GM23248 (cell line): Measurements from ENCODE around the gene MAPK8IP3. TPM values are rescaled to one million over a fixed set of nuclear protein-coding genes. Genes with fewer than 3 reads are reported as not detected.

ENCODE experiments used
- DNase-seq: peaks from one replicate; pipeline ENCODE4 v3.0.0-alpha.2; 2015
- H2AFZ ChIP-seq: fragments of 200-600 bp; sonication (generic); 2 replicates; pipeline ENCODE4 v1.6.1; 2016; ENCODE audit warnings: antibody characterized with exemption
- H3F3A ChIP-seq: fragments of 200-600 bp; sonication (generic); 2 replicates; pipeline ENCODE4 v1.6.1; 2016; ENCODE audit warnings: mild to moderate bottlenecking, antibody characterized with exemption, mixed run types; ENCODE audit not compliant: insufficient read depth
- H3K27ac ChIP-seq: fragments of 200-600 bp; sonication (generic); 2 replicates; pipeline ENCODE4 v1.5.1; 2016; ENCODE audit warnings: mild to moderate bottlenecking
- H3K27me3 ChIP-seq: fragments of 200-600 bp; sonication (generic); replicated peaks from 2 replicates; pipeline ENCODE4 v1.6.1; 2016; ENCODE audit warnings: mild to moderate bottlenecking; ENCODE audit not compliant: insufficient read depth
- H3K36me3 ChIP-seq: fragments of 200-600 bp; sonication (generic); 2 replicates; pipeline ENCODE4 v1.6.1; 2016; ENCODE audit warnings: low read depth, mild to moderate bottlenecking
- H3K4me1 ChIP-seq: fragments of 200-600 bp; sonication (generic); 2 replicates; pipeline ENCODE4 v1.6.1; 2016; ENCODE audit warnings: mild to moderate bottlenecking; ENCODE audit not compliant: insufficient read depth
- H3K4me2 ChIP-seq: fragments of 200-600 bp; sonication (generic); one replicate; pipeline ENCODE4 v1.6.1; 2016; ENCODE audit warnings: mild to moderate bottlenecking; ENCODE audit not compliant: unreplicated experiment
- H3K4me3 ChIP-seq: fragments of 200-600 bp; sonication (generic); 2 replicates; pipeline ENCODE4 v1.5.1; 2016; ENCODE audit warnings: mild to moderate bottlenecking
- H3K79me2 ChIP-seq: fragments of 200-600 bp; sonication (generic); 2 replicates; pipeline ENCODE4 v1.6.1; 2016; ENCODE audit warnings: mild to moderate bottlenecking; ENCODE audit not compliant: insufficient read depth
- H3K9ac ChIP-seq: fragments of 200-600 bp; sonication (generic); 2 replicates; pipeline ENCODE4 v1.6.1; 2016; ENCODE audit warnings: mild to moderate bottlenecking
- H3K9me2 ChIP-seq: fragments of 200-600 bp; sonication (generic); 2 replicates; pipeline ENCODE4 v1.6.1; 2016; ENCODE audit warnings: mixed run types, mild to moderate bottlenecking, moderate library complexity; ENCODE audit not compliant: insufficient read depth
- H3K9me3 ChIP-seq: fragments of 200-600 bp; sonication (generic); one replicate; pipeline ENCODE4 v1.6.1; 2017; ENCODE audit warnings: low read depth
- H4K20me1 ChIP-seq: fragments of 200-600 bp; sonication (generic); 2 replicates; pipeline ENCODE4 v1.6.0; 2016; ENCODE audit not compliant: insufficient read depth
- EZH2 ChIP-seq: fragments of 200-600 bp; sonication (generic); IDR thresholded peaks from 2 replicates; pipeline ENCODE4 v1.6.1; 2018; ENCODE audit warnings: antibody characterized with exemption, mild to moderate bottlenecking; ENCODE audit not compliant: insufficient read depth, poor library complexity, severe bottlenecking
- EZH2phosphoT487 ChIP-seq: fragments of 200-600 bp; sonication (generic); IDR thresholded peaks from 2 replicates; pipeline ENCODE4 v1.6.1; 2018; ENCODE audit warnings: antibody characterized with exemption, moderate library complexity, mild to moderate bottlenecking, low read depth; ENCODE audit not compliant: insufficient read depth
- WGBS, 2 experiments: methylation state at CpG; one replicate each; pipeline ENCODE4 v1.1.6; 2015 to 2017; ENCODE audit warnings: low lambda C conversion rate in 2 of 2, low coverage in 1 of 2; ENCODE audit errors: missing lambda C conversion rate in 2 of 2; 5-methylcytosine and 5-hydroxymethylcytosine counted together
- in situ Hi-C: fragments of 300-500 bp; cut with MboI; formaldehyde crosslinking; loops from 2 replicates; pipeline ENCODE4 v1.15.0; 2020
- polyA plus RNA-seq: library from polyadenylated mRNA; unstranded; fragments of >200 nt; fragmentation: Nextera tagmentation; extraction: Ambion mirVana; gene quantifications from 2 replicates; pipeline ENCODE4 v1.2.1, GENCODE V29; 2016
- total RNA-seq: library from RNA; depleted of rRNA; stranded (reverse); fragments of >200 nt; shearing (Covaris generic); gene quantifications from 2 replicates; pipeline ENCODE4 v1.2.3, GENCODE V29; 2014

MAPK8IP3 gene
- total and polyA plus RNA-seq, 2 experiments from 2014 or later, result 10.0 to 28.3 TPM

- TF ChIP-seq EZH2phosphoT487, result no peak
- no peak for TF ChIP-seq EZH2
- Histone ChIP-seq H4K20me1 (no peaks in the 10 kb centered on the region), H3K9ac (peak overlapping the region; percentile 86), H3F3A (peaks cover 11% of the 10 kb centered on the region; the same call in 1 of the 2 replicates), H3K79me2 (peaks cover 19% of the 10 kb centered on the region), H3K9me2 (no peaks in the 10 kb centered on the region), H3K4me1 (peaks cover 8% of the 10 kb centered on the region; the same call in 1 of the 2 replicates), H3K4me3 (peak overlapping the region; percentile 86), H2AFZ (no peak overlapping the region), H3K4me2 (peak overlapping the region; percentile 93), H3K27me3 (no peaks in the 10 kb centered on the region), H3K9me3 (no peaks in the 10 kb centered on the region), H3K36me3 (no peaks in the 10 kb centered on the region), H3K27ac (peak overlapping the region; percentile 57)
- in situ Hi-C loops, result no loop called here
- no peak for DNase-seq
- WGBS, 2 experiments, result 64 to 69% methylated on average over 19 to 23 of the region's 27 CpGs
These were observed 63.7 kb downstream of the MAPK8IP3 start for GRCh38 chr16:1769402-1770300.

GRCh38 chr16:1770328-1771187 lies 64.6 kb downstream of the MAPK8IP3 start:
- peaks cover 11% of the 10 kb centered on the region; the same call in 1 of the 2 replicates for H3F3A ChIP-seq
- WGBS, 2 experiments, result 5 to 6% methylated on average over 60 to 62 of the region's 81 CpGs
- H4K20me1 ChIP-seq, result no peaks in the 10 kb centered on the region
- H3K27me3 ChIP-seq, result no peaks in the 10 kb centered on the region
- peak overlapping the region; percentile 86 for H3K9ac ChIP-seq
- peaks cover 9% of the 10 kb centered on the region; the same call in 1 of the 2 replicates for H3K4me1 ChIP-seq
- in situ Hi-C loops, result no loop called here
- no peaks in the 10 kb centered on the region for H3K36me3 ChIP-seq
- H3K79me2 ChIP-seq, result peaks cover 28% of the 10 kb centered on the region
- H3K4me3 ChIP-seq, result peak overlapping the region; percentile 86
- TF ChIP-seq EZH2phosphoT487, result no peak
- TF ChIP-seq EZH2, result no peak
- no peak overlapping the region for H2AFZ ChIP-seq
- DNase-seq, result peak; percentile 94
- peak overlapping the region; percentile 93 for H3K4me2 ChIP-seq
- peak overlapping the region; percentile 57 for H3K27ac ChIP-seq
- H3K9me2 ChIP-seq, result no peaks in the 10 kb centered on the region
- no peaks in the 10 kb centered on the region for H3K9me3 ChIP-seq

DNA sequence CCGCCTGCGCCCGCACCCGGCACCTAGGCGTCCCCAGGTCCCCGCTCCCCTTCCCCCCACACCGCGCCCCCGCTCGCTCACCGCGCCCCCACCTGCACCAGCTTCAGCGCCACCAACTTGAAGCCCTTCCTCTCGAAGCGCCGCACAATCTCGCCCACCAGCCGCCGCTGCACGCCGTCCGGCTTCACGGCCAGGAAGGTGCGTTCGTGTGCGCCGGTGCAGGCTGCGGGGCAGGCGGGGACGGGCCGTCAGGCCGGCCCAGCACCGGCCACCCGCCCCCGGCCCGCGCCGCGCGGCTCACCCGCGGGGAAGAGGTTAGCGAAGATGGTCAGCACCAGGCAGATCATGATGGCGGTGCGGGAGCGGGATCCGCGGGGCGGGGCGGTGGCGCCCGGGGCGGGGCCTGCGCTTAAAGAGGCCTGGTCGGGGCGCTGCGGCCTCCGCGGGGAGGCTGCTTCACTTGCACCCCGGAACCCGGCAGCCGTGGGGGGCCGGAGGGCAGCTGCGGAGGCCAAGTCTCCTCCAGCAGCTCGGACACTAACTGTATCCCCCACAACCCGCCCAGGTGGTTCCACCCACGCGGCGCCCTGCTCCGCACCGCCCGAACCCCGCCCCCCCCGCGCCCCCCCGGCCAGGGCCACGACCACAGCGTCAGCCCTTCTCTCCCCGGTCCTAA lies 65.3 kb downstream of the MAPK8IP3 start, which contains the start of gene NME3:
Gene NME3 (minus strand): TSS at position 356 of the 676 bp plus-strand sequence. CDS start 9 bp downstream, at position 347.
- Histone ChIP-seq H3F3A (peaks cover 11% of the 10 kb centered on the region; the same call in 1 of the 2 replicates), H2AFZ (peak within 1 kb of the TSS; percentile 60), H3K27ac (peak within 1 kb of the TSS; percentile 57), H3K4me2 (peak within 1 kb of the TSS; percentile 93), H3K4me1 (peaks cover 9% of the 10 kb centered on the region; the same call in 1 of the 2 replicates), H3K79me2 (peaks cover 34% of the 10 kb centered on the region), H3K4me3 (peak within 1 kb of the TSS; percentile 86), H3K9me2 (no peaks in the 10 kb centered on the region), H3K27me3 (no peaks in the 10 kb centered on the region), H3K9me3 (no peaks in the 10 kb centered on the region), H4K20me1 (no peaks in the 10 kb centered on the region), H3K36me3 (no peaks in the 10 kb centered on the region), H3K9ac (peak within 1 kb of the TSS; percentile 86)
- TF ChIP-seq EZH2 (no peak), EZH2phosphoT487 (no peak)
- peak; percentile 85 for DNase-seq
- 1% methylated on average over 47 to 78 of the region's 79 CpGs for WGBS, 2 experiments
- in situ Hi-C loops, result no loop called here
